GM12873 (cell line): ENCODE measurements around the gene CD19.

ENCODE experiments used
- CTCF ChIP-seq: IDR thresholded peaks from 2 replicates; pipeline ENCODE4 v1.5.1; 2012; ENCODE audit warnings: low read depth, mild to moderate bottlenecking, moderate library complexity, low read length, control low read depth; ENCODE audit not compliant: insufficient read depth; ENCODE audit errors: missing control alignments

The CD19 gene

DNA sequence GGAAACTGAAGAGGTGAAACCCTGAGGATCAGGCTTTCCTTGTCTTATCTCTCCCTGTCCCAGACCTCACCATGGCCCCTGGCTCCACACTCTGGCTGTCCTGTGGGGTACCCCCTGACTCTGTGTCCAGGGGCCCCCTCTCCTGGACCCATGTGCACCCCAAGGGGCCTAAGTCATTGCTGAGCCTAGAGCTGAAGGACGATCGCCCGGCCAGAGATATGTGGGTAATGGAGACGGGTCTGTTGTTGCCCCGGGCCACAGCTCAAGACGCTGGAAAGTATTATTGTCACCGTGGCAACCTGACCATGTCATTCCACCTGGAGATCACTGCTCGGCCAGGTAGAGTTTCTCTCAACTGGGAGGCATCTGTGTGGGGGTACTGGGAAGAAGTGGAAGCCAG is 1.4 kb downstream of the CD19 start:
- no peak for TF ChIP-seq CTCF

DNA sequence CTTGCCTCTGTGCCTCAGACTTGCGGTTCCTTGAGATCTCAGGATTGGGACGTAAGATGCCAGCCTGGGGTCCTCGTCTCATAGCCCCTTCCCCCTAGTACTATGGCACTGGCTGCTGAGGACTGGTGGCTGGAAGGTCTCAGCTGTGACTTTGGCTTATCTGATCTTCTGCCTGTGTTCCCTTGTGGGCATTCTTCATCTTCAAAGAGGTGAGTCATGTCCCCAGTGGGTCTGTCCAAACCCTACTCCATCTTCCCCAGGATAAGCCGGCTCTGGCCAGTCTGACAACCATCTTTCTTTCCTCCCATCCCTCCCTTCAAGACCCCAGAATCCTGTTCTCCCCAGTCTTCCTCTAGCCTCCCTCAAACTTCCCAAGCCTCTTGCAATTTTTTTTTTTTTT is 3.6 kb downstream of the CD19 start:
- TF ChIP-seq CTCF = no peak

GRCh38 chr16:28935924-28936783 is 4.4 kb downstream of the CD19 start:
- no peak for TF ChIP-seq CTCF

- TF ChIP-seq CTCF = no peak
Observed at GRCh38 chr16:28936784-28937155, 5.0 kb downstream of the CD19 start.

- no peak for TF ChIP-seq CTCF
Observed at GRCh38 chr16:28937222-28937876, 5.6 kb downstream of the CD19 start.

DNA sequence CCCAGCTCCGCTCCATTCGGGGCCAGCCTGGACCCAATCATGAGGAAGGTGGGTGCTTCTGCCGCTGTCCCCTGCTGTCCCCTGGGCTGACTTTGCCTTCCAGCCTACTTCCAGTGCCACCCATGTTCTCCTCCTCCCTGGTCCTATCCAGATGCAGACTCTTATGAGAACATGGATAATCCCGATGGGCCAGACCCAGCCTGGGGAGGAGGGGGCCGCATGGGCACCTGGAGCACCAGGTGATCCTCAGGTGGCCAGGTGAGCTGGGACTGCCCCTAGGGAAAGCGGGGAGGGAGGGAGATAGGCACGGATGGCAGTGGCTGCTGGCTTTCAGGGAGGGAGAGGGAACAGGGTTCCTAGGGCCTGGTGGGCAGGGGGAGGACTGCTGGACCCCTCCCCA is 7.0 kb downstream of the CD19 start:
- no peak for TF ChIP-seq CTCF

GRCh38 chr16:28943281-28943680 is 11.5 kb downstream of the CD19 start:
- no peak for TF ChIP-seq CTCF
